ENCODE measurements around the gene MTM1. TPM values are rescaled to one million over a fixed set of nuclear protein-coding genes. Genes with fewer than 3 reads are reported as not detected.

The MTM1 gene
- total RNA-seq, 1 experiment from 2014 or later, result 6.4 TPM

- peak; percentile 88 for DNase-seq
- Histone ChIP-seq H3K23ac (ENCODE audit: insufficient read length, low read depth, low read length) (no peak overlapping the region), H4K8ac (replicated peaks; ENCODE audit: insufficient read length, low read depth, low read length) (no peak overlapping the region), H3K79me1 (ENCODE audit: insufficient read depth, low read depth, low read length, poor library complexity, severe bottlenecking) (peaks cover 3% of the 10 kb centered on the region), H3K18ac (ENCODE audit: insufficient read length, low read depth, low read length) (peak overlapping the region; percentile 4), H3K9me3 (ENCODE audit: control insufficient read depth, low read depth, low read length) (no peaks in the 10 kb centered on the region), H3T11ph (ENCODE audit: low read length) (no peak overlapping the region), H3K9ac (ENCODE audit: extremely low read depth, insufficient read length, low read length) (no peak overlapping the region), H2BK120ac (ENCODE audit: low read depth, low read length, poor library complexity, severe bottlenecking) (no peak overlapping the region), H3K23me2 (ENCODE audit: insufficient read length, low read depth, low read length, poor library complexity, severe bottlenecking) (peaks cover 5% of the 10 kb centered on the region), H3K27ac (ENCODE audit: insufficient read length, low read depth, low read length) (peak overlapping the region; percentile 90), H3K56ac (ENCODE audit: insufficient read length, low read depth, low read length) (no peak overlapping the region), H3K4ac (ENCODE audit: low read depth, low read length) (no peak overlapping the region), H2AK5ac (ENCODE audit: insufficient read length, low read length) (no peak overlapping the region), H3K79me2 (ENCODE audit: insufficient read depth, low read length) (no peaks in the 10 kb centered on the region), H3K4me1 (ENCODE audit: insufficient read depth, low read length) (peaks cover 3% of the 10 kb centered on the region; the same call in 1 of the 2 replicates), H3K27me3 (ENCODE audit: insufficient read depth, low read length) (no peaks in the 10 kb centered on the region), H2BK5ac (ENCODE audit: insufficient read length, low read length) (no peak overlapping the region), H2BK12ac (ENCODE audit: insufficient read length, low read depth, low read length) (no peak overlapping the region), H2BK15ac (ENCODE audit: low read depth, low read length) (no peak overlapping the region), H4K20me1 (ENCODE audit: control insufficient read depth, insufficient read depth, insufficient read length) (no peaks in the 10 kb centered on the region), H2AFZ (ENCODE audit: low read length) (no peak overlapping the region), H2BK20ac (ENCODE audit: low read depth, low read length, poor library complexity, severe bottlenecking) (no peak overlapping the region), H3K14ac (ENCODE audit: insufficient read depth, low read length) (peak overlapping the region; percentile 11; the same call in 1 of the 2 replicates), H4K5ac (ENCODE audit: insufficient read length, low read depth, low read length) (no peak overlapping the region), H3K4me2 (ENCODE audit: insufficient read depth, insufficient read length, low read length) (peak overlapping the region; percentile 53), H4K91ac (ENCODE audit: insufficient read length, low read depth, low read length) (no peak overlapping the region)
- Mint-ChIP-seq H3K36me3 (ENCODE audit: insufficient read depth in 1 of 3, low read depth in 3 of 3) (peaks cover 0 to 8% (median 2%) of the 10 kb centered on the region in 3 experiments; a peak in 2 of 7 replicates), H3K27me3 (ENCODE audit: low read depth) (peaks cover 7% of the 10 kb centered on the region), H3K4me3 (peak overlapping the region; percentile 8 to 55; a peak in 4 of 5 replicates), H3K4me1 (peaks cover 26 to 39% of the 10 kb centered on the region in 2 experiments), H3K27ac (peak overlapping the region; percentile 82 to 99 (median 98)), H3K9me3 (peaks cover 60 to 70% of the 10 kb centered on the region in 2 experiments)
- WGBS (ENCODE audit: extremely low coverage, insufficient read length, low lambda C conversion rate), result no CpG with 5 or more reads among the region's 3 CpGs
- no peak for TF ChIP-seq CTCF (conservative IDR thresholded peaks at IDR 0.05)
These were observed 1.7 kb upstream of the MTM1 start for GRCh38 chrX:150566734-150567182.

Measured in H9 (cell line).